ENCODE data around the gene RCOR1.

GRCh38 chr14:102608064-102608446, 15.6 kb downstream of the RCOR1 start:
- no peak for TF ChIP-seq CTCF (IDR thresholded peaks at IDR 0.05 in 8 of 11, conservative IDR thresholded peaks at IDR 0.05 in 3 of 11)
- TF ChIP-seq POLR2A (IDR thresholded peaks at IDR 0.05), result no peak
